SK-N-SH (cell line): ENCODE measurements around the gene EFCAB6. TPM values are rescaled to one million over a fixed set of nuclear protein-coding genes. Genes with fewer than 3 reads are reported as not detected.

ENCODE experiments used
- CTCF ChIA-PET: fragments of 300-600, 350-600 bp; formaldehyde crosslinking; extraction: SDS; loops from one replicate; lab custom pipeline; 2021; lab: Yijun Ruan, JAX
- POLR2A ChIA-PET: fragments of 350-600 bp; sonication (Branson Sonifier 250); formaldehyde crosslinking; extraction: SDS; loops from one replicate; lab custom pipeline; 2020; ENCODE audit warnings: antibody characterized with exemption, inconsistent platforms; lab: Yijun Ruan, JAX
- DNase-seq: peaks from one replicate; pipeline ENCODE4 v3.0.0; 2012
- H2AFZ ChIP-seq: fragments of 200-600 bp; sonication (generic); 2 replicates; pipeline ENCODE4 v1.8.1; 2016; ENCODE audit warnings: antibody characterized with exemption, mild to moderate bottlenecking, low read depth
- H3F3A ChIP-seq: fragments of 200-600 bp; sonication (generic); replicated peaks from 2 replicates; pipeline ENCODE3; 2016; ENCODE audit warnings: antibody characterized with exemption, mild to moderate bottlenecking; ENCODE audit not compliant: insufficient read depth
- H3K27ac ChIP-seq, 2 experiments: fragments of 200-500 bp in 1 of 2; fragments of 200-600 bp in 1 of 2; sonication (Bioruptor generic) in 1 of 2; sonication (generic), shearing (Covaris generic) in 1 of 2; 2 replicates each; pipeline versions ENCODE4 v1.5.1 to v1.6.1; 2014 to 2016; ENCODE audit warnings: low read depth in 2 of 2, inconsistent platforms in 1 of 2, low read length in 1 of 2, mild to moderate bottlenecking in 1 of 2, mixed read lengths in 1 of 2
- H3K27me3 ChIP-seq: fragments of 200-600 bp; sonication (generic), shearing (Covaris generic); 2 replicates; pipeline ENCODE4 v1.6.1; 2016; ENCODE audit warnings: mixed run types; ENCODE audit not compliant: insufficient read depth
- H3K36me3 ChIP-seq, 2 experiments: fragments of 200-500 bp in 1 of 2; fragments of 200-600 bp in 1 of 2; sonication (Bioruptor generic) in 1 of 2; sonication (generic) in 1 of 2; replicated peaks in 1 of 2; 2 replicates each; pipeline versions ENCODE3 to v1.5.1; 2014 to 2016; ENCODE audit warnings: low read length in 1 of 2, mild to moderate bottlenecking in 1 of 2; ENCODE audit not compliant: insufficient read depth in 2 of 2, control insufficient read depth in 1 of 2
- H3K4me1 ChIP-seq, 2 experiments: fragments of 200-500 bp in 1 of 2; fragments of 200-600 bp in 1 of 2; sonication (Bioruptor generic) in 1 of 2; sonication (generic), shearing (Covaris generic) in 1 of 2; 2 replicates each; pipeline versions ENCODE4 v1.5.1 to v1.6.1; 2014 to 2016; ENCODE audit warnings: low read depth in 1 of 2, low read length in 1 of 2, mixed run types in 1 of 2; ENCODE audit not compliant: insufficient read depth in 2 of 2, control insufficient read depth in 1 of 2
- H3K4me2 ChIP-seq: fragments of 200-600 bp; sonication (generic), shearing (Covaris generic); 2 replicates; pipeline ENCODE4 v1.6.1; 2017; ENCODE audit warnings: mixed run types
- H3K4me3 ChIP-seq, 2 experiments: fragments of 200-500 bp in 1 of 2; fragments of 200-600 bp in 1 of 2; sonication (Bioruptor generic) in 1 of 2; sonication (generic), shearing (Covaris generic) in 1 of 2; 2 replicates each; pipeline versions ENCODE4 v1.5.1 to v1.8.1; 2014 to 2016; ENCODE audit warnings: low read depth in 2 of 2, inconsistent platforms in 1 of 2, low read length in 1 of 2, mild to moderate bottlenecking in 1 of 2, mixed read lengths in 1 of 2, moderate library complexity in 1 of 2
- H3K79me2 ChIP-seq: fragments of 200-600 bp; sonication (generic); 2 replicates; pipeline ENCODE4 v1.8.1; 2017; ENCODE audit warnings: mild to moderate bottlenecking; ENCODE audit not compliant: insufficient read depth
- H3K9ac ChIP-seq: fragments of 200-600 bp; sonication (generic); 2 replicates; pipeline ENCODE4 v1.6.1; 2017; ENCODE audit warnings: mixed run types
- H3K9me2 ChIP-seq: fragments of 200-600 bp; sonication (generic); 2 replicates; pipeline ENCODE4 v1.6.1; 2017; ENCODE audit warnings: mixed run types
- H3K9me3 ChIP-seq: fragments of 200-600 bp; sonication (generic); 2 replicates; pipeline ENCODE4 v1.6.1; 2017; ENCODE audit warnings: mixed run types, mild to moderate bottlenecking, moderate library complexity
- H4K20me1 ChIP-seq: fragments of 200-600 bp; sonication (generic); 2 replicates; pipeline ENCODE4 v1.6.1; 2017; ENCODE audit warnings: mild to moderate bottlenecking, mixed run types; ENCODE audit not compliant: insufficient read depth
- CTCF ChIP-seq: fragments of 200-600 bp; sonication (generic); IDR thresholded peaks from 2 replicates; pipeline ENCODE4 v1.6.1; 2017; ENCODE audit warnings: antibody characterized with exemption, mild to moderate bottlenecking, moderate library complexity
- ELF1 ChIP-seq: IDR thresholded peaks from 2 replicates; pipeline ENCODE4 v1.4.0; 2012
- FOXJ3 ChIP-seq: sonication (generic); formaldehyde crosslinking; IDR thresholded peaks from 2 replicates; pipeline ENCODE4 v1.5.1; 2020; ENCODE audit warnings: mild to moderate bottlenecking, missing genetic modification reagents
- GATA2 ChIP-seq: sonication (generic); formaldehyde crosslinking; IDR thresholded peaks from 2 replicates; pipeline ENCODE4 v1.5.0; 2020; ENCODE audit warnings: mild to moderate bottlenecking, missing genetic modification reagents
- JUND ChIP-seq: IDR thresholded peaks from 2 replicates; pipeline ENCODE4 v1.4.0; 2012
- MXI1 ChIP-seq: IDR thresholded peaks from 2 replicates; pipeline ENCODE4 v1.6.1; 2012; ENCODE audit warnings: mild to moderate bottlenecking, low read depth, low read length, improper control_type of control experiment
- PBX3 ChIP-seq: IDR thresholded peaks from 2 replicates; pipeline ENCODE4; 2012
- RAD21 ChIP-seq: IDR thresholded peaks from 2 replicates; pipeline ENCODE4 v1.6.1; 2012; ENCODE audit warnings: mild to moderate bottlenecking, low read length
- RCOR1 ChIP-seq: fragments of 150-350 bp; IDR thresholded peaks from 2 replicates; pipeline ENCODE4 v1.6.1; 2017; ENCODE audit warnings: antibody characterized with exemption, low read length
- RXRA ChIP-seq: IDR thresholded peaks from 2 replicates; pipeline ENCODE4 v1.4.0; 2012; ENCODE audit warnings: low read depth, mild to moderate bottlenecking, borderline replicate concordance
- SMC3 ChIP-seq: IDR thresholded peaks from 2 replicates; pipeline ENCODE4 v1.6.1; 2012; ENCODE audit warnings: low read depth, low read length, improper control_type of control experiment
- TCF12 ChIP-seq: IDR thresholded peaks from 2 replicates; pipeline ENCODE4 v1.4.0; 2012
- TEAD4 ChIP-seq: IDR thresholded peaks from 2 replicates; pipeline ENCODE4 v1.4.0; 2012; ENCODE audit warnings: mild to moderate bottlenecking, borderline replicate concordance; ENCODE audit not compliant: insufficient read depth
- YY1 ChIP-seq: IDR thresholded peaks from 2 replicates; pipeline ENCODE4 v1.4.0; 2012; ENCODE audit warnings: low read depth, mild to moderate bottlenecking
- ZBTB33 ChIP-seq: IDR thresholded peaks from 2 replicates; pipeline ENCODE4 v1.4.0; 2012; ENCODE audit warnings: low read depth, borderline replicate concordance
- WGBS: methylation state at CpG from one replicate; pipeline ENCODE4 v1.1.6; 2017; ENCODE audit warnings: low lambda C conversion rate; 5-methylcytosine and 5-hydroxymethylcytosine counted together
- polyA plus RNA-seq, 3 experiments: library from polyadenylated mRNA; depleted of rRNA; stranded (reverse); fragments of >200 nt; gene quantifications; 2 replicates each; pipeline ENCODE4 v1.2.3, GENCODE V29; 2012
- TF ChIP-seq, protein P1 (sequence below): IDR thresholded peaks from 2 replicates; pipeline ENCODE4 v1.6.1; 2012; ENCODE audit warnings: mild to moderate bottlenecking, low read depth, low read length, moderate library complexity
- TF ChIP-seq, protein P2 (sequence below): fragments of 150-350 bp; IDR thresholded peaks from 2 replicates; pipeline ENCODE4 v1.6.1; 2016; ENCODE audit warnings: mild to moderate bottlenecking, low read depth, low read length

Gene EFCAB6
- polyA plus RNA-seq, 1 of the 3 experiments (the other 2 are of a cell fraction) = 0.46 TPM

- TF ChIP-seq, protein P1, sequence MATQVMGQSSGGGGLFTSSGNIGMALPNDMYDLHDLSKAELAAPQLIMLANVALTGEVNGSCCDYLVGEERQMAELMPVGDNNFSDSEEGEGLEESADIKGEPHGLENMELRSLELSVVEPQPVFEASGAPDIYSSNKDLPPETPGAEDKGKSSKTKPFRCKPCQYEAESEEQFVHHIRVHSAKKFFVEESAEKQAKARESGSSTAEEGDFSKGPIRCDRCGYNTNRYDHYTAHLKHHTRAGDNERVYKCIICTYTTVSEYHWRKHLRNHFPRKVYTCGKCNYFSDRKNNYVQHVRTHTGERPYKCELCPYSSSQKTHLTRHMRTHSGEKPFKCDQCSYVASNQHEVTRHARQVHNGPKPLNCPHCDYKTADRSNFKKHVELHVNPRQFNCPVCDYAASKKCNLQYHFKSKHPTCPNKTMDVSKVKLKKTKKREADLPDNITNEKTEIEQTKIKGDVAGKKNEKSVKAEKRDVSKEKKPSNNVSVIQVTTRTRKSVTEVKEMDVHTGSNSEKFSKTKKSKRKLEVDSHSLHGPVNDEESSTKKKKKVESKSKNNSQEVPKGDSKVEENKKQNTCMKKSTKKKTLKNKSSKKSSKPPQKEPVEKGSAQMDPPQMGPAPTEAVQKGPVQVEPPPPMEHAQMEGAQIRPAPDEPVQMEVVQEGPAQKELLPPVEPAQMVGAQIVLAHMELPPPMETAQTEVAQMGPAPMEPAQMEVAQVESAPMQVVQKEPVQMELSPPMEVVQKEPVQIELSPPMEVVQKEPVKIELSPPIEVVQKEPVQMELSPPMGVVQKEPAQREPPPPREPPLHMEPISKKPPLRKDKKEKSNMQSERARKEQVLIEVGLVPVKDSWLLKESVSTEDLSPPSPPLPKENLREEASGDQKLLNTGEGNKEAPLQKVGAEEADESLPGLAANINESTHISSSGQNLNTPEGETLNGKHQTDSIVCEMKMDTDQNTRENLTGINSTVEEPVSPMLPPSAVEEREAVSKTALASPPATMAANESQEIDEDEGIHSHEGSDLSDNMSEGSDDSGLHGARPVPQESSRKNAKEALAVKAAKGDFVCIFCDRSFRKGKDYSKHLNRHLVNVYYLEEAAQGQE = no peak
- TF ChIP-seq GATA2 = no peak
- no peak for TF ChIP-seq RXRA
- TF ChIP-seq YY1 = no peak
- TF ChIP-seq MXI1 = no peak
These were observed 13.6 kb downstream of the EFCAB6 start (continued) for GRCh38 chr22:43798492-43798891.

GRCh38 chr22:43796567-43796966, 15.5 kb downstream of the EFCAB6 start:
- H3K27me3 ChIP-seq = no peaks in the 10 kb centered on the region
- no peaks in the 10 kb centered on the region for H4K20me1 ChIP-seq
- no peaks in the 10 kb centered on the region; a peak in 1 of 4 replicates for H3K4me1 ChIP-seq
- POLR2A ChIA-PET = no interaction called here
- H3K9ac ChIP-seq = no peak overlapping the region
- 91% methylated on average over 5 of the region's 8 CpGs for WGBS
- H3K79me2 ChIP-seq = no peaks in the 10 kb centered on the region
- peak; percentile 11 for DNase-seq
- no peaks in the 10 kb centered on the region for H3F3A ChIP-seq
- no peaks in the 10 kb centered on the region for H3K9me2 ChIP-seq
- no peak overlapping the region for H2AFZ ChIP-seq
- CTCF ChIA-PET = interaction anchor here (0.6 to 1.7 kb wide), 12 partner anchors 9 to 522 kb away, joined by 3 to 10 read pairs (median 3); partner anchors contain the start of gene EFCAB6
- no peaks in the 10 kb centered on the region for H3K36me3 ChIP-seq
- no peaks in the 10 kb centered on the region for H3K9me3 ChIP-seq
- no peak overlapping the region for H3K4me3 ChIP-seq
- TF ChIP-seq RCOR1 (no peak), RAD21 (peak; percentile 70), CTCF (peak; percentile 48), SMC3 (peak; percentile 53)
- H3K27ac ChIP-seq = no peak overlapping the region
- H3K4me2 ChIP-seq = no peak overlapping the region

DNA sequence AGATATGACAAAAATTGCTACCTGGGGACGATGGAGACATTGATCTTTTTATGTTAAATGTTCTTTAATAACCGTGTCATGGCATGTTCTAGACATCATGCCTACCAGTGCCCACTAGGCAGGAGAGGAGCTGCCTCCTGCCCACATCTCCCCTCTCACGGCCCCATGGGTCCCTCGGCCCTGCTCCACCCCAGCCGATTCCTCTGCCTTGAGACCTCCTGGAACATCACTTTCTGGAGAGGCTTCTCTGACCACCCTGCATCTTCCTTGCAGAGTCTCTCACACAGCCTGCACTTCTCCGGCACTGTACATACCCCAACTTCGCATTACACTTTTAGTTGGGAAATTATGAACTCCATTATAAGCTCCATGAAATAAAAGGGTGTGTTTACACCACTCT, 16.8 kb downstream of the EFCAB6 start:
- ChIA-PET CTCF (no interaction called here), POLR2A (no interaction called here)
- Histone ChIP-seq H3K4me2 (no peak overlapping the region), H3K9me3 (no peaks in the 10 kb centered on the region), H3K27me3 (no peaks in the 10 kb centered on the region), H3F3A (peaks cover 4% of the 10 kb centered on the region), H3K36me3 (no peaks in the 10 kb centered on the region), H3K9me2 (no peaks in the 10 kb centered on the region), H3K4me1 (no peaks in the 10 kb centered on the region; a peak in 1 of 4 replicates), H3K9ac (no peak overlapping the region), H3K4me3 (no peak overlapping the region), H3K27ac (no peak overlapping the region), H3K79me2 (no peaks in the 10 kb centered on the region), H4K20me1 (no peaks in the 10 kb centered on the region), H2AFZ (no peak overlapping the region)
- WGBS = 78% methylated on average over 6 of the region's 7 CpGs
- DNase-seq = no peak
- TF ChIP-seq ELF1 = no peak
- TF ChIP-seq PBX3 = no peak
- TF ChIP-seq FOXJ3 (CRISPR knock-in tag) = no peak
- TF ChIP-seq MXI1 = no peak
- TF ChIP-seq ZBTB33 = no peak
- no peak for TF ChIP-seq JUND
- no peak for TF ChIP-seq YY1
- no peak for TF ChIP-seq TCF12
- TF ChIP-seq GATA2 = no peak
- no peak for TF ChIP-seq TEAD4
- TF ChIP-seq, protein P2, sequence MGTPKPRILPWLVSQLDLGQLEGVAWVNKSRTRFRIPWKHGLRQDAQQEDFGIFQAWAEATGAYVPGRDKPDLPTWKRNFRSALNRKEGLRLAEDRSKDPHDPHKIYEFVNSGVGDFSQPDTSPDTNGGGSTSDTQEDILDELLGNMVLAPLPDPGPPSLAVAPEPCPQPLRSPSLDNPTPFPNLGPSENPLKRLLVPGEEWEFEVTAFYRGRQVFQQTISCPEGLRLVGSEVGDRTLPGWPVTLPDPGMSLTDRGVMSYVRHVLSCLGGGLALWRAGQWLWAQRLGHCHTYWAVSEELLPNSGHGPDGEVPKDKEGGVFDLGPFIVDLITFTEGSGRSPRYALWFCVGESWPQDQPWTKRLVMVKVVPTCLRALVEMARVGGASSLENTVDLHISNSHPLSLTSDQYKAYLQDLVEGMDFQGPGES = no peak
- TF ChIP-seq RCOR1 = no peak
